Measurements from ENCODE around the gene SUGP2.

The SUGP2 gene

DNA sequence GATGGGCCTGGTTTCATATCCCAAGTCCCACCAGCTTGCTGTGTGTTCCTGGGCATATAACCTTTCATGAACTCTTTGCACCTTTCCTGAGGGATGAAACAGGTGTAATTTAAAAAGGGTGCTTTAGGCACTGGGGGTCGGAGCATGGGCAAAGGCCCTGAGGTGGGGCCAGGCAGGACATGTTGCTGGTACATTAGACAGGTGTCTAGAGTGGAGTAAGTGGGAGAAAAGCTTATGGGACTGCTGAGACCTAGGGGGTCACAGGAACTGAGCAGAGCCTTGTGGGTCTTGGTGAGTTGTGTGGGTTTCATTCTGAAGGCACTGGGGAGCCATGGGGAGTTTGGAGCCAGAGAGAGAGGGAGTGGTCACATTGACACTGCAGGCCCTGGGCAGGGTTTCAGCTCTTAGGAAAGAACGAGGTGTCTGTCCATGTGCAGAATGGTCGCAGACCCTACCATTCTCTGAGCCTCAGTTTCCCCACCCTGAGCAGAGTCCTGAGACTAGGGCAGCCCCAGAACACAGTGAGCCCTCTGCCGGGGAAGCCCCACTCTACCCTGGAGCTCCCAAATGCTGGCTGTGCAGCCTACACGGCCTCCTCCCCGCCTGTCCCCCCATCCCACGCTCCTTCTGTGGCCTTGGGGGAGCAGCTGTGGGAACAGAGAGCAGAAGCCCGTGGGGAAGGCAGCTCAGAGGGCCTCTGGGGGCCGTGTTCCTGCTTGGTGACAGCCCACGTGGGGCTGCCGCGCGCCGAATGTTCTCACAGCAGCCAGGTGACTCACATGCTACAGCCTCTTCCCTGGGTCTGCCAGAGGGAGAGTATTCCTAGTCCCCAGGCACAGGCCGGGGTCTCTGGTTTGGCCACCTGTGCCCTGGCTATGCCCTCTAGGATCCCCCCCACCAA, 85.0 kb downstream of the SUGP2 start:
- no peak for DNase-seq

DNA sequence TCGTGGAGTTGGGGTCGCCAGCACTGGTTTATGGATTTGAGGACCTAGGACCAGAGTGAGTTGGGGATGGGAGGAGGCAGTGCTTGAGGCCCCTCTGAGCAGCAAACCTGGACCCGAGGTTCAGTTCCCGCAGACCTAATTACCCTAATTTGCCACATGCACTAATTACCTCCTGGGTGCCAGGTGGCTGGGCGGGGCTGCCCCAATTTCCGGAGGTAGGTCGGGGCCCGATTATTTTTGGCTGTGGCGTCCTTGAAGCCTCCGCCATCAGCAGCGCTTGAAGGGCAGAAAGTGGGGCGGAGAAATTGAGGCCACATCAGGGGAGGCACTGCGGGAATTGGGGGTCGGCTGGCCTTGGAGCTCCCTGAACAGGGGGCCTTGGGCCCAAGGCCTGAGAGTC, 86.4 kb downstream of the SUGP2 start:
- no peak for DNase-seq

GRCh38 chr19:18946335-18946734, 87.0 kb downstream of the SUGP2 start:
- no peak for DNase-seq

GRCh38 chr19:18945297-18945696, 88.0 kb downstream of the SUGP2 start:
- no peak for DNase-seq

- no peak for DNase-seq
These were observed 89.9 kb downstream of the SUGP2 start for GRCh38 chr19:18943465-18943864.

DNA sequence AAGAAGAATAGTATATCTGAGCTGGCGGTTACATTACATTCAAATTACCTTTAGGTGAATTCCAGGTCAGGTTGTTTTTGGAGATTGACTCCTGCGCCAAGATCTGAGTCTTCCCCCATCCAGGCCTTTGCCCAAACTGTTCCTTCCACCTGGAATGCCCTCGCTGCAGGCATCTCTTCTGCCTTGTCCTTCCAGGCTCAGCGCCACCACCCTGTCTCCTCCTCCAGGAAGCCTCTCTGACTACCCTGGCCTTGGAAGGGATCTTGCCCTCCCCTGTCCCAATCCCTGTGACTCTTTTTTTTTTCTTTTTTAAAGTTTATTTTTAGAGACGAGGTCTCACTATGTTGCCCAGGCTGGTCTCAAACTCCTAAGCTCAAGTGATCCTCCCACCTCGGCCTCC, 90.6 kb downstream of the SUGP2 start:
- DNase-seq, result no peak

DNA sequence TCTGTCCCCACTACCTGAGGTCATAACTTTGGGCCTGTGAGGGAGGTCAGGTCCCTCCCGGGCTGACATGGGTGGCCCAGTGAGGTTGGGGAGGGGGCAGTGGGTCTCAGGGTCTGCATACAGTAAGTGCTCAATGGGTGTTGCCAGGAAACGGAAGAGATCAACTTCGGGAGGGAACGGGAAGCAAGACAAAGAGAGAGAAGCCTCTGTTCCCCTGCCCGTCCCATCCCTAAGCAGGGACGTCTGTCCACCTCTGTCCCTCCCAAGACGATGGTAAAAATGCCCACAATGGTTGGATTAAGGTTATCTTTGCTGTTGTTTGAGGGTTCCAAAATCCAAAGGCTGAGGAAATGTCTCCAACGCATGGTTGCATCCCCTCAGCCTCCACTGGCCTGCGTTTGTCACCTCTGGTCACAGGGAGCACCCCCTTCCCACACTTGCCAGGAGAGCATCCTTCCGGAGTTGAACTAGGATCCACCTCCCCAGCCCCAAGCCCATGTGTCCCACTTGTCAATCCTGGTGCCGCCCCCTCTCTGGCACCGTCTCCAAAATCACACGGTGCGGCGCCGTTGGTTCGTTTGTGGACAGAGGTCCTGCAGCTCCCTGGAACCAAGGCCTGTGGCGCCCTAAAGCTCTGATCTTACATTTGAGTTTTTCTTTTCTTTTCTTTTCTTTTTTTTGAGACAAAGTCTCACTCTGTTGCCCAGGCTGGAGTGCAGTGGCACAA, 91.5 kb downstream of the SUGP2 start:
- no peak for DNase-seq

Data from CD4-positive, alpha-beta T cell treated with Interferon gamma for 1 hour (primary cell).